ENCODE data around the gene USB1.

USB1 gene

DNA sequence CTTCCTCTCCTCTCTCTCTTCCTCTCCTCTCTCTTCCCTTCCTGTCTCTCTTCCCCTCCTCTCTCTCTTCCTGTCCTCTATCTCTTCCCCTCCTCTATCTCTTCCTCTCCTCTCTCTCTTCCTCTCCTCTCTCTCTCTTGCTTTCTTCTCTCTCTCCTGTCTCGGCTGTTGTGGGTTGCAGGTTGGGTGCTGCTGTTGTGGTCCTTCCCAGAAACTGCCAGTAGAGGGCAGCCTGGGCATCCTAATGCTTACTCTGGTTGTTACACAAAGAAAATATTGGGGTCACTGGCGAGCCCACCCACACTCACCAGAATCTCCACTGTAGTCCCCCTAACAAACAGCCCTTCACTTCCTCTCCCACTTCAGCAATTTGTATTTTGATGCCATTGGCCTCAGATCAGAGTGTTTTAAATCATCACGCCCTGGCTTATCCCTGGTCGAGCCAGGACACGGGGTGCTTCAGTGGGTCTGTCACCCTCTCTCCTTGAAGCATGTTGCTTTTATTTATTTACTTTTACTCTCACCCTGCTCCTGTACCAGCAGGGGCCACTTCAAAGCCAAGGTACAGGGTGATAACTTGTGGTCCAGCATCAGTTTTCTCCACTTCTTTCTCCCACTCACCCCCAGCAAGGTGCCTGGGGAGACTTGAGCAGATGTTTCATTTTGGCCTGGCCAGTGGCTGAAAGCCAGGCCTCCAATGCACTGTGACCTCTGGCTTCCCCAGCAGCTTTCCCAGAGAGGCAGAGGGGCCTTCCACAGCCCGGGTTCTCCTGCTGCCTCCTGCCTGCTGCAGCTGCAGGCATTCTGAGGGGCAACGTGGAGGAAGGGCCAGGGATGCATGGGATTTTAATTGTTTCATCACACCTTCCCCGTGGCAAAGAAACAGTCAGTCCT lies 19.7 kb downstream of the USB1 start:
- peak; percentile 31 to 59 for DNase-seq

- DNase-seq: peak in 1 of 2 donors; percentile 30
Observed at GRCh38 chr16:58021661-58022551, 20.7 kb downstream of the USB1 start.

DNA sequence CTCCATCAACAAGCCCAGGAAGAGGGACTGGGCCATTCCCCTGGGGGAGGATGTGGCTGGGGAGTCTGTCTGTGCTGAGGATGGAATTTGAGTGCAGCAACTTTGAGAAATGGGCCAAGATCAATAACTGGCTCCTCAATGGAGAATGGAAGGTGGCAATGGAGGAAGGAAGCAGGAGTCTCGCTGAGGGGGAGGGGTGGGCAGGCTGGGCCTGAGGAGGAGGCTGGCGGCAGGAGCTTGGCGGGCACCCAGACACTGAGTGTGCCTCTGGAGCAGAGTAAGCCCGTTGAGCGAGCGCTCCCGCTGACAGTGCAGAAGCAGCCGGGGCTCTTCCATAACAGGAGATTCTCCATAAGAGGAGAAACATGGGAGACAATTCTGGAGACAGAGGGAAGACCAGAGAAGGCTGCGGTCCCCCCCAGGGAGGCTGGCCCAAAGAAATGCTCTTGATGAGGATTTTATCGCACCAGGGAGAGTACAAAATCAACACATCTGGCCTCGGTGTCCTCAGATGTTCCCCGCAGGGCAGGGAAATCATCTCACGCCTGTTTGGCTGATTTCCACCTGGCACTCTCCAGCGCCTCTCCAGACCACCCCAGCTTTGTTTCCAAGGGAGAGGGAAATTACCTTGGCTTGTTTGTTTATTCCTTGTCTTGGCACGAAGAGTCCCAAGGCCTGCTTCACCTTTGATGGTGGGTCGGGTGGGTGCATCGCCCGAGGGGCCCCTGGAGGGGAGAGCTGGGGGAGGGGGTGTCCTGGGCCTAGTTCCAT lies 21.6 kb downstream of the USB1 start:
- no peak for DNase-seq

DNA sequence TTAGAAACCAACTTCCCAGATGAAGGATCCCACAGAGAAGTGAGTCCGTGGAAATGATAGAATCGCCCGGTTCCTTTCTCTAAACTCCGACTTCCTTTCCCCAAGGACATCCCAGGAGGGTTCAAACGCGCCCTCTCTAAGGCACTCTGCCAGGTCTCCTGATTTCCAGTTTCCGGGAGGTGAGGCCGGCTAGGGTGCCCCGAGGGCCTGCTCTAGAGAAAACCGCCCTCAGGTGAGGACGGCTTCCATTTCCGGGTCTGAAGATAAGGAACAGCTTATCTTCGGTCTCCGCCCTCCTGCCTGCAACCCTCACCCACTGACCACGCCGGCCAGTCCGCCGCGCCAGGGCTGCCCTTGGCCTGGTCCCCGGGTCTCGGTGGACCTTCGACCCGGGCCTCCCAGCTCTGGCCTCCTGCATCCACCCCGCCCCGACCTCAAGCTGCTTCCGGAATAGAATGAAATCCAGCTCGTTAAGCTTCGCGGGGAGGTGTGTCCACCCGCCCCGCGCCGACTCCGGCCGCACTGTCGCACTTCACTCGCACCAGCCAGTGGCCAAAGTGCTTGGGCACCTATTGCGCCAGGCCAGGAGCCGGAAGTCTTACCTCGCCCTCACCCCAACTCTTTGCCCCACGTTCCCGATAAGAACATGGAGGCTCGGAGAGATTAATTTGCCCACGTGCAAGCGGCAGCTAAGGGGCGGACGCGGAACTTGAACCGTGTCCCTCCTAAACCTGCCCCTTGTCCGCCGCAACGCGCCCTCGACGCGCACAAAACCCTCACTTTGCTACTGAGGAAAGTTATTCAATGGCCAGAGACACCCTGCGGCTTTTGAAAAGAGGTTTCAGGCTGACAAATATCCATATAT lies 23.5 kb downstream of the USB1 start:
- peak; percentile 3 to 27 for DNase-seq

DNA sequence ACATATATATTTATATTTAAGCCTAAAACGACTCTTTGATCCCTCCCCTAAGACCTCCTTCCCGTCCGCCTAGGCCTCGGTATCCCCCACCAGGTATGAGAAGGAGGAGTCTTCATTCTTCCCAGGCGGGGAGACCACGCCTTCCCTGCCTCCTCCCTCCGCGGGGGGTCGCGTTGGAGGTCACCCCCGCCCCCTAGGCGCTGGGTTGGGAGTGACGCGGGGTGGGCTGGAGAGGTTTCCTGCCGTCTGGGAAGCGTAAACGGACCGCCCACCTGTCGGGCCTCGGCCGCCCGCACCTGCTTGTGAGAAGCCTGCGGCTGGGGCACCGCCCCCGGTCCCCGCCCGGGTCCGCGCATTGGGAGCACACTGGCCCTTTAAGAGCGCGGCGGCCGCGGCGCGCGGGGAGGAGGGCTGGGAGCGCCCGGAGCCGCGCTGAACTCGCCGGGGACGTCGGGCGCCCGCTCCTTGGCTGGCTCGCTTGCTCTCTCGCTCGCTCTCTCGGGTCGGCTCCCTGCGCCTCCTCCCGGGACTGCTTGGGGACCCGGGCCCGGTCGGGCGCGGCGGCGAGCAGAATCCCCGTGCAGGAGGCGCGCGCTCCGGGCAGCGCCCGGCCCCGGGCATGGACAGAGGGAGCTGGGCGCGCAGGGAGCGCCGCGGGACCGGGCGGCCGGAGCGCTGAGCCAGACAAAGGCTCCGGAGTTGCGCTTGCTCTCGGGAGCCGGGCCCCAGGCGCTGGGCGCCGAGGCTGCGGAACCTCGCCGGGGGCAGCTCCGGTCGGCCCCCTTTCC lies 24.3 kb downstream of the USB1 start, which contains the start of gene MMP15:
TSS of gene MMP15 (plus strand) at position 404 of the 788 bp plus-strand sequence. CDS start 597 bp downstream, outside the sequence.
- peak; percentile 19 to 47 for DNase-seq

GRCh38 chr16:58026139-58026704 lies 25.0 kb downstream of the USB1 start:
- DNase-seq: peak; percentile 8 to 32

- no peak for DNase-seq
Observed at GRCh38 chr16:58026705-58027160, 25.5 kb downstream of the USB1 start.

- no peak for DNase-seq
Observed at GRCh38 chr16:58027161-58027915, 26.1 kb downstream of the USB1 start.

GRCh38 chr16:58027916-58028455 lies 26.8 kb downstream of the USB1 start:
- no peak for DNase-seq

DNA sequence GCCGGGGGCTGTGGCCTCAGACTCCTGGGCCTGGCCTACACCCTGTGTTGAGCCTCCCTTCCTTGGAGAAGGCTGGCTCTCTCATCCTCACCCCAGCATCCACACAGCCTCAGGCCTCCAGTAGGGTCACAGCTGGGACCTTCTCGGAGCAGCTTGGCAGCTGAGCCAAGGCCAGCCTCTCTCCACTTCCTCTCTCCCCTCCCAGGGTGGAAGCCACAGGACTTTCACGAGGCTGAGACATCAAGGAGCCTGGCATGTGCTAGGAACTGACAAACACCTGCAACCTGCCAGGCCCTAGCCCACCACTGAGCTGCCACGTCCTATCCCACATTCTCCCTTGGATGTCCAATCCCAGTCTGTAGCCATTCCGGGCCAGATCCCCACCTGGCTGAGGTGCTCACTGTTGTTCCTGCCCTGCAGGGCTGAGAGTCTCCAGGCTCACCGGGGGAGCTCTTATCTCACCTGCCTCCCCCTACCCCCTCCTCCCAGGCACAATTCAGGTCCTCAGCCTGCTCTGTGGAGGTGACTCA lies 27.4 kb downstream of the USB1 start:
- no peak for DNase-seq

DNA sequence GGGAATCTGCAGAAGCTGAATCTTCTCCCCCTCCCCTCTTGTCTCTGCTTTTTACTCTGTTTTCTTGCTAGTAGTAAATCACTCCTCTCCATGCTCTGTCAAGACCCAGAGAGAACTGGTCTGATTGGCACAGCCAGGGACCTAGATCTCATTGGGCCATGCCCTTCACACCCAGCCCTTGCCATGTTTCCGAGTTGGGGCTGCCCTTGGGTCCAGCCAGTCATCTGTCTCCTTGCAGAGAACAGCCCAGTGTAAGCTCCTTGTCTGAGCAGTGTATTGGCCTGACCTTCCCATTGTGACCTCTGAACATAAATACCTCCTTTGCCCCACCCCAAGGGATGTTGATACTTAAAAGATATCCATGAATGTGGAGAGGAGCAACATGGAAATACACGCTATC lies 28.2 kb downstream of the USB1 start:
- no peak for DNase-seq

GRCh38 chr16:58030136-58030840 lies 29.1 kb downstream of the USB1 start:
- no peak for DNase-seq

GRCh38 chr16:58031016-58031800 lies 30.0 kb downstream of the USB1 start:
- DNase-seq: peak in 1 of 2 donors; percentile 3

DNA sequence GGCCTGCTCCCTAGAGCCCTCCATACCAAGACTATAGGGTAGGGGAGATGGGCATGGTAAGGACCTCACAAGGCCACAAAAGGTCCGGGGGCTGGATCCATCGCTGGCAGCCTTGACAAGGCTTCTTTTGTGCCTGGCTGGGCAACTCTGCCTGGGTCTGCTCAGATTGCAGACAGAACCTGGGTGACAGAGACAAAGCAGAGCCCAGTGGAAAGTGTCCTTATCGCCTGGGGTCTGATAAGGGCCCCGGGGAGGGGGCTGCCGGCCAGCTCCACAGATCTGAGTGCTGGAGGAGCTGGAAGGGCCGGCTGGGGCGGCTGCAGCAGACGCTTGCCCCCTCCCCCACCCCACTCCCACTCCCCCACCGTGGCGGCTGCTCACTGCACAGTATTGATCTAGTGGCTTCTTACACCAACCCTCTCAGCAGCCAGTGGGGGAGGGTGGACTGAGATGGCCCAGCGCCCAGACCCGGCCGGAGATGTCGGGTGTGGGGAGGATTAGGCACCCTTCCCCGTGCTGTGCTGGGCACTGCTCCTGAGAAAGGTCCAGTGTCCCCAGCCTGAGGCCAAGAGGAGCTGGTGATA lies 31.6 kb downstream of the USB1 start:
- no peak for DNase-seq

- DNase-seq: no peak
Observed at GRCh38 chr16:58034128-58034685, 33.0 kb downstream of the USB1 start.

DNA sequence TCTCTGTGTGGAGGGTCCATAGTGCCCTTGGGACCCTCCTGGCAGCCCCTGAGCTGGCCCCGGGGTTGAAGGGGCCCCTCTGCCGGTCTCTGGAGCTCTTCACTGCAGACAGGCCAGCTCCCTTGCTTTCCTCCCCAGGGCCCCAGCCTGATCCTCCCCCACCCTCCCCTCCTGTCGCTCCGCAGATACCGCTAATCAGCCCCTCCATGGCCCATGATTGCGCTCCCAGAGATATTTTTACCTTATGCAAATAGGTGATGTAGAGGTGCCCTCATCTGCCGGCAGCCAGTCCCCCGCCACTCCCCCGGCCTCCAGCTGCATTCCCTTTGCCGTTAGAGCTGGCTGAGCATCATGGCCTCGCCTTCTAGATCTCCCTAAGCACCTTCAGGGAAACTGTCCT lies 33.6 kb downstream of the USB1 start:
- DNase-seq: no peak
